GM10847 (cell line): Measurements from ENCODE around the gene PCGF1.

Source experiments
- POLR2A ChIP-seq: IDR thresholded peaks from 2 replicates; pipeline ENCODE4 v1.6.1; 2011; ENCODE audit not compliant: insufficient read length; ENCODE audit errors: extremely low read depth

Gene PCGF1

DNA sequence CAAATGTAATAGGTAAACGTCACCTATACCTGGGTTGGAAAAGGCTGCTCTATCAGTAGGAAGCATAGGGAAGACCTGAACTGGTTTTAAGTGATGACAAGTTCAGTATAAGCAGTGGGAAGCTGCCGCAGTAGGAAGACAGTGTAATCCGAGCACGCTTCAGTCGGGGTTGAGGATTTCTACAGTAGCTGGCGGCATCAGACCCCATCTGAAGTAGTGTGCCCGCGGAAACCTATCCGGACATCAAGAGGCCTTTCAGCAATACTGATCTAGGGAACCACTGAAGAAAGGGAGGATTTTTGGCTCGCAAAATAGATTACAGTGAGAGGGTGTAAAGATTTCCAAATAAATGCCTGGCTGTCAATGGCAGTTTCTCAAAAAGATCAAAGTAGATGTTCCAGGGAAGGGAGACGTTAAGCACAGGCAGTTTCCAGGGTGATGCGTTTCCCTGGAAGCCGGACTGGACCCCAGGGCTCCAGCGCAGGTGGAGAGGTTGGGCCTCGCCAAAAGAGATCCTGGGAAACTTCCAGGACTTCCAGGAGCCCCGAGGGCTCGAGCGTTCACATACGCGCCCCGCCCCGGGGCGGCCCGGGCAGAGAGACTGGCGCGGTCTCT is 40.9 kb upstream of the PCGF1 start:
- no peak for TF ChIP-seq POLR2A

DNA sequence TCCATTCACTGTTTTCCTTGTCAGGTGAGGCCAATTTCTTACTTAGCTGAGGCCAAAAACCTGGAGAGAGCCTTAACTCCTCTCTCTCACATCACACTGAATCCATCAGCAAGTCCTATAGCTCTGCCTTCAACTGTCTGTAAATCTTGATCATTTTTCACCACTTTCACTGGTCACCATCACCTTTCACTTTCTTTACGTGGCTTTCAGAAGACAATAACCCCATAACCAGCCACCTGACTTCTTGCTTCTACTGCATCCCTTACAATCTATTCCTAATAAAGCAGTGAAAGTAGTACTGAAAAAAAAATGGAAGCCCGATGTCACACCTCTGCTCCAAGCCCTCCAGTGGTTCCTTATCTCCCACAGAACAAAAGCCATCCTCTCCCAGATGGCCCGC is 38.5 kb upstream of the PCGF1 start:
- no peak for TF ChIP-seq POLR2A

DNA sequence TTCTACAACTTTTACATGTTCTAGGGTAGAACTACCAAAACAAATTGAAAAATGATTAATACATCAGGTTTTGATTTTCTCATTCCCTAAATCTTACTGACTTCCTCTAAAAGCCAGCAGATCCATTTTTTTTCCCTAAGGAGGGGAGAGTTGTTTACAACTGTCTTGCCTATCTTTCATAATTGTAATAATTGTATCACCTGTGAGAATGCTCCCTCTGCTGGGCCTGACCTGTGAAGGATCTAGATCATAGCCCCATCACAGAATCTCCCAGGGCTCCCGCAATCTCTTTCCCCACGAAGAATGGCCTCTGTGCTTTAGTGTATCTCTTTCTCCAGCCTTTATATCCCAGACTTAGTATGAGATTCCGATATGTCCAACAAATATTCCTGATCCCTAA is 37.1 kb upstream of the PCGF1 start:
- TF ChIP-seq POLR2A: no peak

DNA sequence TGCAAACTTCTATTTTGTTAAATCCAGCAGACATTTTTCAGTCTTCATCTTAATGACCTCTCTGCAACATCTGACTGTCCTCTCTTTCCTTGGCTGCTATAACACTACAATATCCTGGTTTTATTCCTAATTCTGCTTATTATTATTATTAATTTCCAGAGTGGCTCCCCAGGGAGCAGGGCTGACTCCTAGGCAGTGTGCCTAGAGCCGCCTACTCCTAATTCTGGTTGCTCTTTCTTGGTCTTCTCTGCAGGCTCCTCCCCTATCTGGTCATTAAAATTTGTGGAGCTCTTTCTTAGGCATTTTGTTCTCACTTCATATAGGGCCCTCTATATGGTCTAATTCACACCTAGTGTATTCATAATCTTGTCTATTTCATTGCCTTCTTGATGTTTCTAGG is 35.5 kb upstream of the PCGF1 start:
- TF ChIP-seq POLR2A: no peak

DNA sequence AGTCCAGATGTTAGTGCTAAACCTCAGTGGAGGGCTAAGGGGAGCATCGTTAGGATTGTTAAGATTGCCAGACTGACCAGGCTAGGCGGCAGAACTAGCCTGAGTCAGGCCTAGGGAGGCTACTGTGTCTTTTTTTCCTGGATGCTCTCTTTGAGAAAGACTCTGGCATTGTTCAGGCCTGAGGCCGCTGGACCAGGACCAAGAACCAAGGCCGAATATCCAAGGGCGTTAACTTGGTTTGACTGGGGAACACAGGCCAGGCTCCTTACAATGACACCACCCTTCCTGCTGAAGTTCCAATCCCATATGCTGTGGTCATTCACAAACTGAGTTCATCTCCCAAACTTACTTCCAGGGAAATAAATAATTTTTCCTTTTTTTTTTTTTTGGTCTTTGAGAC is 32.8 kb upstream of the PCGF1 start:
- no peak for TF ChIP-seq POLR2A

DNA sequence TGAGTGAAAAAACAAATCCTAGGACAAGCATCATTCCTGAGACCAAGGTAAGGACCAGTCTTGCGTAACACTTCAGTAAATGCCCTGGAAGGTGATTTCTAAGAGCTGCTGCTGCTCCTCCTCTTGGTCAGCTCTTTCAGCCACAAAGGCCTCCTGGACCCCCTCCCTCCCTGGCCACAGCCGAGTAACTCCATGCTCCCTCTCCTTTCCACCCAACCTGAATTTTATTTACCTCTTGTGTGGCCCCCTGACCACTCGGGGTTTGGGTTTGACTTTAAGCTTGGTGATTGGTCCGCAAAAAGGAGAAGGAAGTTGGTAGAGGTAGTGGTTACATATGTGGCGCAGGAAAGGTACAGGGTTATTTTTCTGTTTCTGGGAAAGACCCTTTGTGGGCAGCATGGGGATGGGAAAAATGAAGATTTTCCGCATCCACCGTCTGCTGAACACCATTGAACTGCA is 31.4 kb upstream of the PCGF1 start:
- no peak for TF ChIP-seq POLR2A

DNA sequence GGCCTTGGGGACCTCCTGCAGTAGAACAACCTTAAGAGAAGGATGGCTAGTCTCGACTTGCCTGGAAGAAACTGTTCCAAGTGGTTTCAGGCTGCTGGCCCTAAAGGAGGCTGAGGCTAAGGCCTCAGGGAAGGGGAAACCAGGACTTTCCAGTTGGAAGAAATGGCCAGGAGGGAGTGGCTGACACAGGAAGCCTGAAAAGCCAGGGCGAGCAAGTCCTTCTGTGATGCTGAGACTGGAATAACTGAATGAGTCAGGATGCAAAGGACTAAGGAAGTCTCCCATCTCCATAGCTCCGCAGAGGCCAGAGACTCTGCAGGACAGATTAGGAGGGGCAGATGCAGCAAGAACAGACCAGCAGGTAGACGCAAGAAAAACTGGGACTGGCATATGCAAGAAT is 29.6 kb upstream of the PCGF1 start:
- no peak for TF ChIP-seq POLR2A

DNA sequence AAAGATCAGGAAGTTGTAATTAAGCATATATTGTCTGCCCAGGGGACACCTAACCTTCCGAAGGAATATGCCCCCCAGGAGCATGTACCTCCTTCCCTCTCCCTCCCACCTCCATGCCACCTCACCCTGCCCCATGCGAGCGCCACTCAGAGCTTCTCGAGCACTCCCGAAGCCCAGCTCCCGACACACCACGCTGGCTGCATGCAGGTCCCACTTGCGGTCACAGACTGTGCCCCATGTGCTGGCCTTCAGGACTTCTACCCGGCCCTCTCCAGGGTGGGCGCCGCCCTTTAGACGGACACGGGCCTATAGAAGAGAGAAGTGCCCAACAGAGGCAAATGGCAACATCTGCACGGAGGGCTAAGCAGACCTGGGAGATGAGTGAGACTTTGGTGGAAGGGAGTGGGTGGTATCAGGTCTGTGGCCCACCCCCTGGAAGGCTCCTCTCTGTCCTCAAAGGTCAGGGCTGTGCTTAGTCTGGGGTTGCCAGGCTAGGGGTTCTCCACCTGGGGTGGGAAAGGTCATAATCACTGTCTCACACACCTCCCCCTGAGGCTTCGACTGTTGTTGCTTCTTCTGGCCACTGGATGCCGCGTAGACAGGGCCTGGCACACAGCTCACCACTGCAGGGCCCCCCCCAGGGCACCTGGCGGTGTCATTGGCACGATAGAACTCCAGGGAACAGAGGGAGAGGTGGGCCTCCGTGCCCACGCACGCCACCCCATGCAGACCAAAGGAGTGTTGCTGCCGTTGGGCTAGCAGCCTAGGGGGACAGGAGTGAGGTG is 28.9 kb upstream of the PCGF1 start:
- no peak for TF ChIP-seq POLR2A

DNA sequence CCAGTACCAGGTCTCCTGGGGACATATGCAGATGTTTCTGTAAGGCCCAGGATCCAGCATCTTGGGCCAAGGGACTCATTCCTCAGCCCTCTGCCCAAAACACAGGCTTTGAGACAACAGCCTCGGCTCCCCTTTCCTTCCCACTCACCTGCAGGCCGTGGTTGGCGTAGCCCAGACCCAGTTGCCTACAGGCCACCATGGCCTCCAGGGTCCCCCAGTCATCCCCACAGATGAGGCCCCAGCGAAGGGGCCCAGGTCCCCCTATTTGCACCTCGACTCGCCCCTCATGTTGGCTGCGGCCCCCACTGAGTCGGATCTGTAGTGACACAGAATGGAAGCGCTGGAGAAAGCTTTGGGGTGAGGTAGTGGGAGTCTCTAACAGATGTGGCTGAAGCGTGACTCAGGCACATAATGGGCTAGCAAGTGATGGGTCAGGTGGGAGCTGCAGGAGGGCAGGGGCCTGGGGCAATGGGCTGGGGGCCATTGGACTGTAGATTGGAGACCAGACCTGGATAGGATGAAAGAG is 28.0 kb upstream of the PCGF1 start:
- no peak for TF ChIP-seq POLR2A

DNA sequence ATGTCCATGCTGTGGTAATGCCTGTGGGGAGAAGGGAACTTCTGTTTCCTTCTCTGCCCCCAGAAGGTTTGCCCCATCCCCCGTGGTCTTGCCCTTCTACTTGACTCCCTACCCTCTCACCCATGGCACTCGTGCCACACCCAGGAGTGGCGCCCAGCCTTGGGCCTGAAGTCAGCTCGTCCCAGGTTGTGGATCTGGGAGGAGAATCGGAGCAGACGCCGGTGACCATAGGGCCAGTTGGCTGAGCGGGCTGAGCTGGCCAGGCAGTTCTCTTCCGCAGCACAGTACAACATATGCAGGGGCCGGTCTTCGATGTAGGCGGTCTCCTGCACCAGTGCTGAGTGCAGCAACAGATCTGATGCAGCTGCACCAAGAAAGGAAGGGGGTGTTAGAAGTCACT is 26.9 kb upstream of the PCGF1 start:
- no peak for TF ChIP-seq POLR2A

DNA sequence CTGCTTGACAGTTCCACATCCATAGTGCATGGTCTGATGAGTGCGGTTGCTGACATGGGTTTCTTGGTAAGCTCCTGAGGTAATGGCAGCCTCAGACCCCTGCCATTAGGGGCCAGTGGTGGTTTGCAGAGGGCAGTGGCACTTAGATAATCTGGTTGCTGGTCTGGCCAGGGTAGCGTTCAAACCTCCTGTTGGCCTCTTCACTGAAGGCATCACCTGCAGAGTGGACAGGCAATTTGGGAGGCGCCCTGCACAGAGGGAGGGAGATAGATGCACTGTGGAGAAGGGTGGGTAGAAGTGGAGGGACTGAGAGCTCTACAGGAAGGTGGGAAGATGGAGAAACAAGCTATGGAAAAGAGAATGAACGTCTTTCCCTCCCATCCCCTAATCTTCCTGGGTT is 26.0 kb upstream of the PCGF1 start:
- no peak for TF ChIP-seq POLR2A

DNA sequence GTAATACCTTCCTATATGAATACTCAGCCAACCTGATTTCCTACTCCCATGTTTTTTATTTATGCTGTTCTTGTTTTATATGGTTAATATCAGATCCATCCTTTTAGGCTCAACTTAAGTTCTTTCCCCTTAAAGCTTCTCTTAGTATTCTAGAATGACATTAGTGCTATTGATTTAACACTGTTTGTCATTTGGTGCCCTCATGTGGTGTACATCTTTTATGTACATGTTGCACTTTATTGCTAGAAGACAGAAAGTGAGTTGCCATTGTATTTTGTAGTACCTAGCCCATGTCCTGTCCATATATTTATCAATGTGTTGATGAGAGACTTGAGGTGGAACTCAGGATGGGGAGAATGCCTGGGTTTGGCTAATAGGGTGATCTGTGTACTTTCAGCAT is 24.7 kb upstream of the PCGF1 start:
- no peak for TF ChIP-seq POLR2A

DNA sequence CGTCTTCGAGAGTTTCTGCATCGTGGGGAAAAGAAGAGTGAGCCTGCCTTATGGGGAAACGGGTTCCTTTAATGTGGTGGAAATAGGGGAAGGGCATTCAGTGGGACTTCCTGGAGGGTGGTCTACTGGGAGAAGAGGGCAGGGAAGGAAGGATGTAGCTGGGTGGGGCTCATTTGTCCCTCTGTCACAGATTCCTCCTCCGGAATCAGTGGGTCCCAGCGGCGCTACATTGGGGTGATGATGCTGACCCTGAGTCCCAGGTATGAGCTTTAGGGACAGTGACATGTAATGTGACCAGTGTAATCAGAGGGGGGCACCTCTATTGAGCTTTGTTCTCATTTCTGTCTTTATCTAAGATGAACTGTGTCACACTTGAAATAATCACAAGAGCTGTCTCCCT is 24.2 kb upstream of the PCGF1 start:
- TF ChIP-seq POLR2A: no peak

DNA sequence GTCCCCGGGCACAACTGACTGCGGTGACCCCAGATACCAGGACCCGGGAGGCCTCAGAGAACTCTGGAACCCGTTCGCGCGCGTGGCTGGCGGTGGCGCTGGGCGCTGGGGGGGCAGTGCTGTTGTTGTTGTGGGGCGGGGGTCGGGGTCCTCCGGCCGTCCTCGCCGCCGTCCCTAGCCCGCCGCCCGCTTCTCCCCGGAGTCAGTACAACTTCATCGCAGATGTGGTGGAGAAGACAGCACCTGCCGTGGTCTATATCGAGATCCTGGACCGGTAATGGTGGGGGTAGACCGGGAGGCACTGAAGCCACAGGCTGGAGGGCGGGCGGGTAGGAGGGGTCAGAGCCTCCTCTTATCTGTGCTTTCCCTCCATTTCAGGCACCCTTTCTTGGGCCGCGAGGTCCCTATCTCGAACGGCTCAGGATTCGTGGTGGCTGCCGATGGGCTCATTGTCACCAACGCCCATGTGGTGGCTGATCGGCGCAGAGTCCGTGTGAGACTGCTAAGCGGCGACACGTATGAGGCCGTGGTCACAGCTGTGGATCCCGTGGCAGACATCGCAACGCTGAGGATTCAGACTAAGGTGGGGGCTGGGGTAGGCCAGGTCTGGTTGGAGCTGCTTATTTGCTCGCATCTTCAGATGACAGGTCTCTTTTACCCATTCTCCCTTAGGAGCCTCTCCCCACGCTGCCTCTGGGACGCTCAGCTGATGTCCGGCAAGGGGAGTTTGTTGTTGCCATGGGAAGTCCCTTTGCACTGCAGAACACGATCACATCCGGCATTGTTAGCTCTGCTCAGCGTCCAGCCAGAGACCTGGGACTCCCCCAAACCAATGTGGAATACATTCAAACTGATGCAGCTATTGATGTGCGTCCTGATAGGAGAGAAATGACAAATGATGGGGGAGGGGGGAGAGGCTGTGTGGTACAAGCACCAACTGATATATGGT is 23.0 kb upstream of the PCGF1 start:
- no peak for TF ChIP-seq POLR2A
